ENCODE data around the gene H6PD. TPM values are rescaled to one million over a fixed set of nuclear protein-coding genes. Genes with fewer than 3 reads are reported as not detected.

H6PD gene
- total RNA-seq, 2 experiments from 2014 or later, result 12.9 to 13.2 TPM

DNA sequence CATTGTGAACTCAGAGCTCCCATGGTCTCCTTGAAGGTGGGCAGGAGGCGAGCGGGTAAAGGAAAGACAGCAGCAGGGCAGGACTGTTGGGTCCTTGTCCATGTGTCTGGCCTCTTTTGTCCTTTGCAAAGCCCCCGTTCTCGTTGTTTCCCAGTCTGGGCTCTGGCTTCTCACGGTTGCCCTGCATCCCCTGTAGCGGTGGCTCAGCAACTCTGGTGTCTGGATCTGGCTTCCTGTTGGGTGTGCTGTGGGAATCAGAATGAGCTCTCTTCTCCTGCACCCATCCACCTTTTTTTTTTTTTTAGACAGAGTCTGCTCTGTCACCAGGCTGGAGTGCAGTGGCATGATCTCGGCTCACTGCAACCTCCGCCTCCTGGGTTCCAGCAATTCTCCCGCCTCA lies 11.1 kb downstream of the H6PD start:
- POLR2A ChIA-PET, result interaction anchor here (1.5 to 2.6 kb wide), 3 partner anchors 11 to 64 kb away, joined by 3 to 39 read pairs (median 4); partner anchors contain the start of gene H6PD
- no peak overlapping the region for H3K4me3 Mint-ChIP-seq
- no peaks in the 10 kb centered on the region for H3K9me3 Mint-ChIP-seq

DNA sequence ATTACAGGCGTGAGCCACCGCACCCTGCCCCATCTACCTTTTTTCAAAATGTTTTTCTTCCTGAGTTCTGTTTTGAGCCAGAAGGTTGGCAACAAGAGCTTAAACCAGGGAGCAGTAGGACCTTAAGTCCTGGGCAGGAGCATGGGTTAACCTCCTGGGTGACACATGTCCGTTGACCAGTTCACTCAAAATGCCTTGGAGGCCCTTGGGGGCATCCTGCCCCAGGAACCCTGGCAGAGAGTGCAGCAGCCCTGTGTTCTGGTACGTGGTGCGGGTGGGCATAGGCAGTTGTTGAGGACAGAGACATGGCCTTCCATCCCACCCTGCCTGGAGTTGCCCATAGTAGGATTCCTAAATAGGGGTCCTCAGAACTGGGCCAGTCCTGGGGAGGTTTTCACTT lies 11.6 kb downstream of the H6PD start:
- Mint-ChIP-seq H3K36me3 (ENCODE audit: low read depth) (no peaks in the 10 kb centered on the region), H3K9me3 (no peaks in the 10 kb centered on the region), H3K4me3 (no peak overlapping the region), H3K27ac (no peak overlapping the region), H3K4me1 (peaks cover 28% of the 10 kb centered on the region), H3K27me3 (no peaks in the 10 kb centered on the region)
- POLR2A ChIA-PET, result no interaction called here
- DNase-seq, result no peak
- CTCF ChIA-PET, result interaction anchor here (1.5 to 3.2 kb wide), 2 partner anchors 12 to 21 kb away, joined by 6 to 21 read pairs; partner anchors contain the start of gene H6PD

More for the DNA sequence above, 11.1 kb downstream of the H6PD start:
- no peaks in the 10 kb centered on the region for H3K27me3 Mint-ChIP-seq
- no peak for DNase-seq
- CTCF ChIA-PET, result interaction anchor here (0.9 to 3.2 kb wide), 6 partner anchors 9 to 210 kb away, joined by 3 to 21 read pairs (median 3); partner anchors contain the start of gene H6PD
- H3K4me1 Mint-ChIP-seq, result peaks cover 31% of the 10 kb centered on the region
- H3K36me3 Mint-ChIP-seq (ENCODE audit: low read depth), result no peaks in the 10 kb centered on the region
- H3K27ac Mint-ChIP-seq, result no peak overlapping the region

DNA sequence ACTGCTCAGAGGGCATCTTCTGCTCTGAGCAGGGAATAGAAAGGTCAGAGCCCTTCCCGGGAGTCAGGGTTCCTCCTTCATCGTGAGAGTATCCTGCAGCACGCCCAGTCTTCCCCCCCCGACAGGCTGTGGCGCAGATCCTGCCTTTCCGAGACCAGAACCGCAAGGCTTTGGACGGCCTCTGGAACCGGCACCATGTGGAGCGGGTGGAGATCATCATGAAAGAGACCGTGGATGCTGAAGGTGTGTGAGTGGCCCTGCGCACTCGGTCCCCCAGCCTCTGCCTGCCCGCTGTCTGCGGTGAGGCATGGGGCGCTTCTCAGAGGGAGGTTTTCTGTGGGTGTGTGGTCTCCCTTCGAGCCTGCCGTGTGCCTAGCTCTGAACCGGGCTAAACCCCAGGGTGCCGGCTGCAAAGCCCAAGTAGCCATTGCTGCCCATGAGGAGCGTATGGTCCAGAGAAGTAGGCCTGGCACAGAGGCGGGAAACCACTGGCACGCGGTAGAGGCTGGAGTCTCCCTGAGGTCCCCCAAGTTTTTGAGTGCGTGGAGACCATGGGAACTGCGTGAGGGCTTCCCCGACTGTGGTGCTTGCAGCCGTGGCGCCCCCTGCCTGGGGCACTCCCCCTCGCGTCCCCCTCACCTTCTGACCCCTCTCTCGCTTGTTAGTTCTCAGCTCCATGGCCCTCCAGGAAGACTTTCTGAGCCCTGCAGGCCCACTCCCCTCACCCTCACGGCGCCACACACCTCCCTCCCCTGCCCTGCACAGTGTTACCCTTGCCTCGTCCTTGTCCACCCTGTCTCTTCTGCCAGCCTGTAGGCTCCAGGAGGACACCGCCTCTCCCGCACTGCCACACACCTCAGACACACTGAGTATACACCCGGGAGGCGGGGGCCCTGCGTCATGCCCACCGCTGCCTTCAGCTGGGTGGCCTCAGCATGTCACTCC lies 12.5 kb downstream of the H6PD start:
- H3K4me3 Mint-ChIP-seq, result no peak overlapping the region
- no peaks in the 10 kb centered on the region for H3K36me3 Mint-ChIP-seq (ENCODE audit: low read depth)
- peaks cover 24% of the 10 kb centered on the region for H3K4me1 Mint-ChIP-seq
- CTCF ChIA-PET, result interaction anchor here (1.5 kb wide), 1 partner anchor 20 kb away, joined by 6 read pairs; no protein-coding TSS in a partner anchor
- H3K27me3 Mint-ChIP-seq, result no peaks in the 10 kb centered on the region
- POLR2A ChIA-PET, result interaction anchor here (2.1 kb wide), 1 partner anchor 13 kb away, joined by 6 read pairs; the partner anchor contains the start of gene H6PD
- no peak overlapping the region for H3K27ac Mint-ChIP-seq
- DNase-seq, result no peak
- H3K9me3 Mint-ChIP-seq, result no peaks in the 10 kb centered on the region

DNA sequence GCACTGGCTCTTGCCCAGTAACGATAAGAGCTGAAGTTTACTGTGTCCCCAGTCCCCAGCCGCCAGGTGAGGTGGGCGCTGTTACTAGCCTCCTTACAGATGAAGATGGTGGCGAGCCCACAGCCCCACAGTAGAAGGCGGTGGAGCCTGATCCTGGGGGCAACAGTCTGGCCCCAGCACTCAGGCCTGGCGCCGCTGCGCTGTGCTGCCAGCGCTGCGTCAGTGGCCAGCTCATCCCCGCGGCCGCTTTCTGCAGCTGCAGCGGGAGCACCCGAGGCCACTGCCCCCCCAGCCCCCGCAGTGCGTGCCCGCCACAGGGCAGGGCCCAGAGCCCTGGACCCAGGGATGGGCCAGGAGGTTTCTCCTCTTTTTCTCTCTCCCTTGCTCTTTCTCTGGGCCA lies 13.3 kb downstream of the H6PD start:
- ChIA-PET CTCF (interaction anchor here (1.0 kb wide), 1 partner anchor 19 kb away, joined by 3 read pairs; no protein-coding TSS in a partner anchor), POLR2A (interaction anchor here (2.1 kb wide), 1 partner anchor 14 kb away, joined by 6 read pairs; the partner anchor contains the start of gene H6PD)
- Mint-ChIP-seq H3K4me3 (no peak overlapping the region), H3K27ac (no peak overlapping the region), H3K36me3 (ENCODE audit: low read depth) (no peaks in the 10 kb centered on the region), H3K27me3 (no peaks in the 10 kb centered on the region), H3K9me3 (no peaks in the 10 kb centered on the region), H3K4me1 (peaks cover 21% of the 10 kb centered on the region)
- DNase-seq, result no peak

DNA sequence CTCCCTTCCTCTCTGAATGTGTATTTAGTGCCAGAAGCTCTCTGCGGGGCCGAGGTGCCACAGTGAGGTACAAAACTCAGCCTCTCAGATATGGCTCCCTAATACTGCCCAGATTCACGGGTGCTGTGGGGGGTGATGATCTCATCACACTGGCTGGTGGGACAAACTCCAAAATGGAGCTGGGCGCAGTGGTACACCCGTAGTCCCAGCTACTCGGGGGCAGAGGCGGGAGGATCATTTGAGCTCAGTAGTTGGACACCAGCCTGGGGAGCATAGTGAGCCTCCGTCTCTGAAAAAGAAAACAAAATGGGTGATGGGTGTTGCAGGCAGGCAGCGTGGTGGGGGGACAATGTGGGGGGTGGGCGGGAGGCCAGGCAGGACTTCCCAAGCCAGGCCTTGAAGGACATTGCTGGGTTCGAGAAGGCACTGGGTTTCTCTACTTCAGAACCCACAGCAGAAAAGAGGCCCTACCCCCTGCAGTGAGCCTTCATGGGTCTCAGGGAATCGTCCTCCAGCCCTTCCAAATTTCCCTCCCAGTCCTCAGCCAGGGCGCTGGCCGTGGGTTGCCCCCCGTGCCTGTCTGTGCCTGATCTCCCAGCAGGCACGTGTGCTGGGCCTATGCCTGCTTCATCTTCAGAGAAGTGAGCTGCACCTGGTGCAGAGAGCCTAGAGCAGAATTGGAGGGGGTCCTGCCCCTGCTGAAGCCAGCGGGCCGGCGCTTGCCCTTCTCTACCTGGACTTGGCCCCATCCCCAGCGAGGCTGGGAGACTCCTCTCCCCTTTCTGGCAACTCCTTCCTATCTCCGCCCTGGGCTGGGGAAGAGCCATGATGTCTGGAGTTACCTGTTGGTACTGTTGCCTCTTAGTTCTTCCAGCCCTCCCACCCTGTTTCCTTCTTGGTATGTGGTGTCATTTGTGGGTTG lies 14.0 kb downstream of the H6PD start:
- H3K27ac Mint-ChIP-seq, result no peak overlapping the region
- H3K27me3 Mint-ChIP-seq, result no peaks in the 10 kb centered on the region
- no peak overlapping the region for H3K4me3 Mint-ChIP-seq
- DNase-seq, result no peak
- ChIA-PET POLR2A (interaction anchor here (2.1 kb wide), 1 partner anchor 15 kb away, joined by 6 read pairs; the partner anchor contains the start of gene H6PD), CTCF (interaction anchor here (0.5 to 1.5 kb wide), 5 partner anchors 14 to 214 kb away, joined by 3 to 9 read pairs (median 3); partner anchors contain the start of gene H6PD)
- no peaks in the 10 kb centered on the region for H3K9me3 Mint-ChIP-seq
- no peaks in the 10 kb centered on the region for H3K36me3 Mint-ChIP-seq (ENCODE audit: low read depth)
- peaks cover 16% of the 10 kb centered on the region for H3K4me1 Mint-ChIP-seq

DNA sequence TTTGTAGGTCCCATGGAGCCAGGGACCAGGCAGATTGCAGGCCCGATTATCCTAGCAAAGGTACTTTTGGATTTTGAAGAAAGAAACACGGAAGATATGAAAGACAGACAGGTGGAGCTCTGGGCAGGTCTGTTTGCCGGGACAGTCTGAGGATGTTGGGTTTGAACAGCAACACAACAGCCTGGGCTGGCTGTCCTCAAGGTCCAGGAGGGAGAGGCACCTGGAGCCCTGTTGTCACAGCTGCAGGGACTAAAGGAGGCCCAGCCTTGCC lies 14.6 kb downstream of the H6PD start:
- no peak for DNase-seq
- CTCF ChIA-PET, result interaction anchor here (0.5 to 2.1 kb wide), 7 partner anchors 9 to 213 kb away, joined by 3 to 12 read pairs (median 3); partner anchors contain the start of gene H6PD
- POLR2A ChIA-PET, result interaction anchor here (2.1 kb wide), 1 partner anchor 15 kb away, joined by 6 read pairs; the partner anchor contains the start of gene H6PD
- Mint-ChIP-seq H3K36me3 (ENCODE audit: low read depth) (no peaks in the 10 kb centered on the region), H3K4me3 (no peak overlapping the region), H3K4me1 (peaks cover 11% of the 10 kb centered on the region), H3K27ac (no peak overlapping the region), H3K27me3 (no peaks in the 10 kb centered on the region), H3K9me3 (no peaks in the 10 kb centered on the region)

DNA sequence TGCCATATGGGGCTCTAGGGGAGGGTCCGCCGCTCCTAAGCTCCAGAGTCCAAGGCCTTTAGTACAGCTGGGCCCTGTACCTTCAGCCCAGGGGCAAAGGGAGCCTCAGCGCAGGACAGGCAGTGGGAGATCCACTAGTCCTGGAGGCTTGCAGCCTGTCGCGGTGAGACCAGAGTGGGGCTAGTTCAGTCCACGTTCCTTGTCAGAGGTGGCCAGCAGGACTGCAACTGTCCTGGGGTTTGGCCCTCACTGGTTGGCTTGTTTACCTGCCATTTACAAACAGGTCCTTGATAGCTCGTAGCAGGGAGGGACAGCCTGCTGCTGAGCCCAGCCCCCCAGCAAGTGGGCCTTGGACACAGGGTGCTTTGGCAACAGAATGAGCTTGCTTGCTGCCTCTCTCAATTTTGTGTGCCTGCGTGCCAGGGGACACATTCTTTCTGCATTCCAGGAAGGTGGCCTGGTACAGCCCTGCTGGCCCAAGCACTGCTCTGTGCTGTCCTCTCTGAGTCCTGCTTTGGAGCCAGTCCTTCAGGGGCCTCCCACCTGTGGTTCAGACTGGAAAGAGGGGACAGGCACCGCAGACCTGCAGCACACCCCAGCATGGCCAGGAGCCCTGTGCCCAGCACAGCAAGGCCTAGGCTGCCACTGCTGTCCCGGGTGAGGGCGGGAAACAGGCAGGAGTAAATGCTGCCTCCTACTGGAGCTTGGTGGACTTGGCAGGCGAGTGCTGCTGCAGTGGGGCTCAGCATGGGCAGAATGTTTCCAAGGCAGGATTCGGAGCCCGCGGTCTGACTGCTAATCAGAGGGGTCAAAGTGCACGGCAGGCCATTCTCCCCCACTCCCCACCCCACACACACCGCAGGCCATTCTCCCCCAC lies 15.2 kb downstream of the H6PD start:
- CTCF ChIA-PET, result interaction anchor here (0.6 to 2.1 kb wide), 9 partner anchors 10 to 108 kb away, joined by 3 to 12 read pairs (median 3); partner anchors contain the start of gene H6PD

DNA sequence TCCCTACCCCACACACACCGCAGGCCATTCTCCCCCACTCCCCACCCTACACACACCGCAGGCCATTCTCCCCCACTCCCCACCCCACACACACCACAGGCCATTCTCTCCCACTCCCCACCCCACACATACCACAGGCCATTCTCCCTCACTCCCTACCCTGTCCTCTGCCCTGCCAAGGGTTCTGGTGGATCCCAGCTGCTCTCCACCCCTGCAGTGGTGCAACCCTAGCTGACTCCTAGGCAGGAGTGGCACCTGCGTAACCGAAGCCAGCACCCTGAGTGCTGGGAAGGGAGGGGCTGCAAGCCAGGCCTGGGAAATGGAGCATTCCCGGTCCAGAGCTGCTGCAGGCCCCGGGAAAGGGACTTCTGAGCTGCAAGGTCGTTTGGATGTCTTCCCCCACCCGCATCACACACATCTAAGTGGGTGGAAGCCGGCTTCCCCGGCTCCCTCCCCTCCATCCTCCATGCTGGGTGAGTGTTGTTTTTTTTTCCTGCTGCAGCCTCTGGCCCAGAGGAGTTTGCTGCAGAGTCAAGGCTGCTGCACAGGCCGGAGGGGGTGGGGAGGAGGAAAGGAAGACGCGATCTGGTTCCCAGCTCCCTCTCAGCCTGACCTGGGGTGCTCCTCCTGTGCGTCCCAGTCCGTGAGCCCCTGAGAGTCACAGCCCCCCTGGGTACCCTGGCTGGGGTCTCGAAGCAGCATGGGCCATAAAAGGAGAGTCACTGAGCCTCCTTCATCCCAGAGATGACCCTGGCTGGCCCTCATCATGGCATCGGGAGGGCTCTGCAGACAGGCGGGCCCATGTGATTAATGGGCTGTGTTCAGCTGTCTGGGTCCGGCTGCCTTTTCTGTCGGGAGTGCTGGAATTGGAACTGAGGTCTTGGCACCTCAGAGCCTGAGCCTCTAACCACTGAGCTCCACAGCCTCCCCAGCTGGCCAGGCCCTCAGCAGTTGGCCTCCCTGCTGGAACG lies 16.1 kb downstream of the H6PD start:
- no peaks in the 10 kb centered on the region for H3K9me3 Mint-ChIP-seq
- POLR2A ChIA-PET, result no interaction called here
- no peaks in the 10 kb centered on the region for H3K4me1 Mint-ChIP-seq
- no peaks in the 10 kb centered on the region for H3K36me3 Mint-ChIP-seq (ENCODE audit: low read depth)
- no peak overlapping the region for H3K4me3 Mint-ChIP-seq
- DNase-seq, result no peak
- no peaks in the 10 kb centered on the region for H3K27me3 Mint-ChIP-seq
- H3K27ac Mint-ChIP-seq, result no peak overlapping the region
- CTCF ChIA-PET, result interaction anchor here (0.6 to 2.1 kb wide), 9 partner anchors 10 to 205 kb away, joined by 3 to 12 read pairs (median 4); partner anchors contain the start of gene H6PD

More for the DNA sequence above, 15.2 kb downstream of the H6PD start:
- H3K9me3 Mint-ChIP-seq, result no peaks in the 10 kb centered on the region
- H3K4me3 Mint-ChIP-seq, result no peak overlapping the region
- no peaks in the 10 kb centered on the region for H3K27me3 Mint-ChIP-seq
- H3K36me3 Mint-ChIP-seq (ENCODE audit: low read depth), result no peaks in the 10 kb centered on the region
- H3K4me1 Mint-ChIP-seq, result peaks cover 6% of the 10 kb centered on the region
- DNase-seq, result peak; percentile 46
- POLR2A ChIA-PET, result no interaction called here
- H3K27ac Mint-ChIP-seq, result no peak overlapping the region

DNA sequence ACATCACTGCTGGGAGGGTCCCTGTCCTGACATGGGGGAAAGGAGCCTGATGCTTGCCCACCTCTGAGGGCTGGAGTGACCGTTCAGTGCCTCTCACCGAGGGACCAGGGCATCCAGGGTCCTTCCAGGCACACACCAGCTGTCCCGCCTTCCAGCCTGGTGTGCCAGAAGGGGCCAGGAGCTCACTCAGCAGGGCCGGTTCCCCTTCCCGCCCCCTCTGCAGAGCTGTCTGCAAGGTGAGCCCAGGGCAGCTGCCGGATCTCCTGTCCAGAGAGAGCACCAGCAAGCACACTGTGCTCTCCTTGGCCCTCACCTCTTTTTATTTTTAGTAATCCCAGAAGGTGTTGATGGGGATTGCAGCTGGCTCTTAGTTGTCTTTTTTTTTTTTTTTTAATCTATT lies 16.9 kb downstream of the H6PD start:
- H3K27ac Mint-ChIP-seq, result no peak overlapping the region
- no peak for DNase-seq
- ChIA-PET CTCF (interaction anchor here (0.6 to 1.5 kb wide), 5 partner anchors 15 to 204 kb away, joined by 4 to 6 read pairs (median 4); partner anchors contain the start of gene H6PD), POLR2A (no interaction called here)
- no peaks in the 10 kb centered on the region for H3K36me3 Mint-ChIP-seq (ENCODE audit: low read depth)
- H3K4me1 Mint-ChIP-seq, result no peaks in the 10 kb centered on the region
- no peak overlapping the region for H3K4me3 Mint-ChIP-seq
- H3K9me3 Mint-ChIP-seq, result no peaks in the 10 kb centered on the region
- no peaks in the 10 kb centered on the region for H3K27me3 Mint-ChIP-seq

DNA sequence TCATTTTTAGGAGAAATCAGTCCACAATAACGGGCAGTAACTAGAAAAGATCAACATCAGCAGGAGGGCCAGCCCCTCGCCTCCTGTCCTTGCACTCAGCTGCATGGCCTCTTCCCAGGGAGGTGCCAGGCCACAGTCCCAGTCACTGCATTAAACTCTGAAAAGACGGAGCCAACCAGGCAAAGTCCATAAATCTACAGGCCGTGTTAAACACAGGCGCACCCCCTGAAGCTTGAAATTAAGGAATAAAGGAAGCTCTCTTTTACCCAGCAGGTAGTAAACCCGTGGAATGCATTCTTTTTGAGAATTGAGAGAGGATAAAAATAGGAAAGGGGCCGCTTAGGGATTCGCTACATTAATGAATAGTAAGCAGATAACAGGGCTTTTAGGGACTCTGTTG lies 18.4 kb downstream of the H6PD start:
- no peaks in the 10 kb centered on the region for H3K4me1 Mint-ChIP-seq
- H3K27ac Mint-ChIP-seq, result no peak overlapping the region
- CTCF ChIA-PET, result interaction anchor here (0.9 to 1.6 kb wide), 8 partner anchors 9 to 238 kb away, joined by 3 to 6 read pairs (median 4); partner anchors contain the start of gene H6PD
- peaks cover 7% of the 10 kb centered on the region for H3K36me3 Mint-ChIP-seq (ENCODE audit: low read depth)
- no peak overlapping the region for H3K4me3 Mint-ChIP-seq
- peaks cover 2% of the 10 kb centered on the region for H3K9me3 Mint-ChIP-seq
- H3K27me3 Mint-ChIP-seq, result no peaks in the 10 kb centered on the region
- POLR2A ChIA-PET, result no interaction called here
- DNase-seq, result no peak
